ENCODE measurements around the gene ING1. TPM values are rescaled to one million over a fixed set of nuclear protein-coding genes. Genes with fewer than 3 reads are reported as not detected.
"Not testable (repeated sequence)": the region's sequence is repeated elsewhere in the genome, so short reads cannot be mapped to it uniquely, and the experiment has no call there.

Gene ING1
- polyA plus RNA-seq, 1 experiment: 14.3 TPM

GRCh38 chr13:110685305-110686020 lies 28.0 kb upstream of the ING1 start:
- H3K4me3 ChIP-seq (ENCODE audit: low read depth, low read length): no peak overlapping the region
- ChIA-PET CTCF (interaction anchor here (0.6 kb wide), 1 partner anchor 134 kb away, joined by 3 read pairs; no protein-coding TSS in a partner anchor), POLR2A (no interaction called here)
- peaks cover 21% of the 10 kb centered on the region for H3K36me3 ChIP-seq (ENCODE audit: control insufficient read depth, insufficient read depth, low read length)
- TF ChIP-seq CTCF (IDR thresholded peaks at IDR 0.05; ENCODE audit: insufficient read depth, low read depth, low read length): no peak
- H3K27me3 ChIP-seq (ENCODE audit: control insufficient read depth, insufficient read depth, low read length): no peaks in the 10 kb centered on the region
- DNase-seq (ENCODE audit: low read depth): peak; percentile 23

- no peak for DNase-seq (ENCODE audit: low read depth)
- Histone ChIP-seq H3K4me3 (ENCODE audit: low read depth, low read length) (no peak overlapping the region), H3K36me3 (ENCODE audit: control insufficient read depth, insufficient read depth, low read length) (peaks cover 12% of the 10 kb centered on the region), H3K27me3 (ENCODE audit: control insufficient read depth, insufficient read depth, low read length) (no peaks in the 10 kb centered on the region)
- ChIA-PET POLR2A (no interaction called here), CTCF (no interaction called here)
- no peak for TF ChIP-seq CTCF (IDR thresholded peaks at IDR 0.05; ENCODE audit: insufficient read depth, low read depth, low read length)
These were observed 25.8 kb upstream of the ING1 start for GRCh38 chr13:110687736-110688135.

GRCh38 chr13:110689041-110689440 lies 24.5 kb upstream of the ING1 start:
- ChIA-PET POLR2A (no interaction called here), CTCF (interaction anchor here (1.9 kb wide), 1 partner anchor 8 kb away, joined by 7 read pairs; no protein-coding TSS in a partner anchor)

DNA sequence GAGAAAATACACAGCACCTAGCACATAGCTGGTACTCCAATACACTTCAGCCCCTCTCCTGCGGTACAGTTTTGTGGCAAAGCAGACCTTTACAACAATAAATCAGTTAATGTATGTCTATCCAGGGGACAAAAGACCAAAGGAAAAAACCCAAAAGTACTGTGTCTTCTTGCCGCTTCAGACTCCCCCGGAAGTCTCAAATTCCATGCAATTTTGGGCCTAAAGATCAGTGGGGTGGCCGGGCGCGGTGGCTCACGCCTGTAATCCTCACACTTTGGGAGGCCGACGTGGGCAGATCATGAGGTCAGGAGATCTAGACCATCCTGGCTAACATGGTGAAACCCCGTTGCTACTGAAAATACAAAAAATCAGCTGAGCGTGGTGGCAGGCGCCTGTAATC lies 23.8 kb upstream of the ING1 start:
- TF ChIP-seq CTCF (IDR thresholded peaks at IDR 0.05; ENCODE audit: insufficient read depth, low read depth, low read length): no peak
- CTCF ChIA-PET: interaction anchor here (1.9 kb wide), 1 partner anchor 8 kb away, joined by 7 read pairs; no protein-coding TSS in a partner anchor
- POLR2A ChIA-PET: no interaction called here
- Histone ChIP-seq H3K36me3 (ENCODE audit: control insufficient read depth, insufficient read depth, low read length) (peaks cover 6% of the 10 kb centered on the region), H3K4me3 (ENCODE audit: low read depth, low read length) (no peak overlapping the region), H3K27me3 (ENCODE audit: control insufficient read depth, insufficient read depth, low read length) (no peaks in the 10 kb centered on the region)
- DNase-seq (ENCODE audit: low read depth): no peak

More at GRCh38 chr13:110689041-110689440, 24.5 kb upstream of the ING1 start:
- Histone ChIP-seq H3K36me3 (ENCODE audit: control insufficient read depth, insufficient read depth, low read length) (peaks cover 8% of the 10 kb centered on the region), H3K4me3 (ENCODE audit: low read depth, low read length) (no peak overlapping the region), H3K27me3 (ENCODE audit: control insufficient read depth, insufficient read depth, low read length) (no peaks in the 10 kb centered on the region)
- no peak for DNase-seq (ENCODE audit: low read depth)
- TF ChIP-seq CTCF (IDR thresholded peaks at IDR 0.05; ENCODE audit: insufficient read depth, low read depth, low read length): no peak

- DNase-seq (ENCODE audit: low read depth): no peak
- CTCF ChIA-PET: interaction anchor here (1.9 kb wide), 1 partner anchor 9 kb away, joined by 7 read pairs; no protein-coding TSS in a partner anchor
These were observed 23.0 kb upstream of the ING1 start for GRCh38 chr13:110690516-110690915.

GRCh38 chr13:110695774-110696173 lies 17.7 kb upstream of the ING1 start:
- H3K27me3 ChIP-seq (ENCODE audit: control insufficient read depth, insufficient read depth, low read length); H3K4me3 ChIP-seq (ENCODE audit: low read depth, low read length); DNase-seq (ENCODE audit: low read depth); CTCF ChIA-PET; POLR2A ChIA-PET: not testable (repeated sequence)
- H3K36me3 ChIP-seq (ENCODE audit: control insufficient read depth, insufficient read depth, low read length): peaks cover 15% of the 10 kb centered on the region

More at GRCh38 chr13:110690516-110690915, 23.0 kb upstream of the ING1 start:
- H3K36me3 ChIP-seq (ENCODE audit: control insufficient read depth, insufficient read depth, low read length): peaks cover 6% of the 10 kb centered on the region
- H3K27me3 ChIP-seq (ENCODE audit: control insufficient read depth, insufficient read depth, low read length): no peaks in the 10 kb centered on the region
- POLR2A ChIA-PET: no interaction called here
- H3K4me3 ChIP-seq (ENCODE audit: low read depth, low read length): no peak overlapping the region
- no peak for TF ChIP-seq CTCF (IDR thresholded peaks at IDR 0.05; ENCODE audit: insufficient read depth, low read depth, low read length)
